HEK293 (cell line): Measurements from ENCODE around the gene ZC3H12C.

ENCODE experiments used
- CTCF ChIA-PET: fragments of 350-600 bp; formaldehyde crosslinking; extraction: SDS; loops from one replicate; lab custom pipeline; 2021; ENCODE audit warnings: antibody characterized with exemption; lab: Yijun Ruan, JAX
- POLR2A ChIA-PET: fragments of 300-600 bp; formaldehyde crosslinking; extraction: SDS; loops from one replicate; lab custom pipeline; 2020; ENCODE audit warnings: antibody characterized with exemption, inconsistent platforms; lab: Yijun Ruan, JAX
- H3K27ac ChIP-seq: fragments of 200-500 bp; sonication (Bioruptor generic); 2 replicates; pipeline ENCODE4 v1.5.1; 2014; ENCODE audit warnings: low read depth, low read length, control low read depth, inconsistent platforms; ENCODE audit errors: extremely low read depth
- H3K36me3 ChIP-seq, 2 experiments: fragments of 200-500 bp in 1 of 2; sonication (Bioruptor generic) in 1 of 2; 1 replicate in 1 of 2; 2 replicates in 1 of 2; pipeline ENCODE4 v1.5.1; 2014 to 2017; ENCODE audit warnings: inconsistent platforms in 2 of 2, low read length in 2 of 2; ENCODE audit not compliant: control insufficient read depth in 2 of 2, insufficient read depth in 1 of 2
- H3K4me1 ChIP-seq: fragments of 200-500 bp; sonication (Bioruptor generic); 2 replicates; pipeline ENCODE4 v1.5.1; 2014; ENCODE audit warnings: mild to moderate bottlenecking, low read length, inconsistent platforms; ENCODE audit not compliant: control insufficient read depth, insufficient read depth
- H3K4me3 ChIP-seq: 2 replicates; pipeline ENCODE4 v1.5.1; 2011; ENCODE audit warnings: low read depth, mild to moderate bottlenecking, control low read depth, low read length, moderate library complexity
- H3K9me3 ChIP-seq: fragments of 200-500 bp; sonication (Bioruptor generic); 2 replicates; pipeline ENCODE4 v1.5.1; 2014; ENCODE audit warnings: low read depth, low read length, inconsistent platforms; ENCODE audit not compliant: control insufficient read depth, insufficient read depth
- BCL11A ChIP-seq: fragments of 450-650 bp; formaldehyde crosslinking; IDR thresholded peaks from 2 replicates; pipeline ENCODE4 v1.5.1; 2016; ENCODE audit warnings: low read depth, missing biosample characterization, missing genetic modification characterization
- ELK4 ChIP-seq: IDR thresholded peaks from 2 replicates; pipeline ENCODE4 v1.6.1; 2011; ENCODE audit warnings: mild to moderate bottlenecking, low read depth, low read length, borderline replicate concordance
- GLI4 ChIP-seq: fragments of 450-650 bp; formaldehyde crosslinking; IDR thresholded peaks from 2 replicates; pipeline ENCODE4 v1.5.1; 2016; ENCODE audit warnings: missing biosample characterization, missing genetic modification characterization
- KLF9 ChIP-seq: fragments of 450-650 bp; formaldehyde crosslinking; IDR thresholded peaks from 2 replicates; pipeline ENCODE4 v1.5.1; 2016; ENCODE audit warnings: missing biosample characterization, missing genetic modification characterization, low read depth
- OSR2 ChIP-seq: fragments of 450-650 bp; formaldehyde crosslinking; IDR thresholded peaks from 2 replicates; pipeline ENCODE4 v1.5.1; 2016; ENCODE audit warnings: missing biosample characterization, missing genetic modification characterization
- WT1 ChIP-seq: fragments of 450-650 bp; formaldehyde crosslinking; IDR thresholded peaks from 2 replicates; pipeline ENCODE4 v1.5.1; 2016; ENCODE audit warnings: missing biosample characterization, missing genetic modification characterization
- ZBTB48 ChIP-seq: fragments of 450-650 bp; formaldehyde crosslinking; IDR thresholded peaks from 2 replicates; pipeline ENCODE4 v1.5.1; 2016; ENCODE audit warnings: missing biosample characterization, missing genetic modification characterization
- ZEB2 ChIP-seq: fragments of 450-650 bp; formaldehyde crosslinking; IDR thresholded peaks from 2 replicates; pipeline ENCODE4 v1.5.1; 2016; ENCODE audit warnings: missing biosample characterization, missing genetic modification characterization
- ZNF174 ChIP-seq: fragments of 450-650 bp; formaldehyde crosslinking; IDR thresholded peaks from 2 replicates; pipeline ENCODE4 v1.5.0; 2017; ENCODE audit warnings: missing biosample characterization, mild to moderate bottlenecking, missing genetic modification characterization
- ZNF19 ChIP-seq: fragments of 450-650 bp; formaldehyde crosslinking; IDR thresholded peaks from 2 replicates; pipeline ENCODE4; 2016; ENCODE audit warnings: missing biosample characterization, missing genetic modification characterization, low read depth
- ZNF324 ChIP-seq: fragments of 450-650 bp; formaldehyde crosslinking; IDR thresholded peaks from 2 replicates; pipeline ENCODE4 v1.5.1; 2016; ENCODE audit warnings: missing biosample characterization, missing genetic modification characterization
- ZNF510 ChIP-seq: fragments of 450-650 bp; formaldehyde crosslinking; IDR thresholded peaks from 2 replicates; pipeline ENCODE4 v1.5.1; 2018; ENCODE audit warnings: mild to moderate bottlenecking, missing genetic modification characterization, missing biosample characterization; ENCODE audit not compliant: insufficient replicate concordance
- ZNF555 ChIP-seq: fragments of 450-650 bp; formaldehyde crosslinking; conservative IDR thresholded peaks from 2 replicates; pipeline ENCODE4 v1.5.1; 2017; ENCODE audit warnings: missing biosample characterization, mild to moderate bottlenecking, missing genetic modification characterization, inconsistent platforms
- ZNF560 ChIP-seq: fragments of 450-650 bp; formaldehyde crosslinking; IDR thresholded peaks from 2 replicates; pipeline ENCODE4 v1.5.1; 2017; ENCODE audit warnings: missing biosample characterization, missing genetic modification characterization, borderline replicate concordance
- ZNF600 ChIP-seq: fragments of 450-650 bp; formaldehyde crosslinking; IDR thresholded peaks from 2 replicates; pipeline ENCODE4 v1.5.1; 2016; ENCODE audit warnings: missing biosample characterization, missing genetic modification characterization
- ZNF677 ChIP-seq: fragments of 450-650 bp; IDR thresholded peaks from 2 replicates; pipeline ENCODE4 v1.5.0; 2018; ENCODE audit warnings: missing biosample characterization, mild to moderate bottlenecking, missing genetic modification characterization, moderate library complexity
- ZNF692 ChIP-seq: fragments of 450-650 bp; formaldehyde crosslinking; IDR thresholded peaks from 2 replicates; pipeline ENCODE4 v1.5.1; 2016; ENCODE audit warnings: missing biosample characterization, missing genetic modification characterization
- ZNF792 ChIP-seq: fragments of 450-650 bp; formaldehyde crosslinking; IDR thresholded peaks from 2 replicates; pipeline ENCODE4 v1.5.1; 2016; ENCODE audit warnings: missing biosample characterization, missing genetic modification characterization
- ZNF830 ChIP-seq: fragments of 450-650 bp; IDR thresholded peaks from 2 replicates; pipeline ENCODE4 v1.5.0; 2018; ENCODE audit warnings: missing biosample characterization, missing genetic modification characterization, low read depth, mild to moderate bottlenecking, moderate library complexity
- ZSCAN23 ChIP-seq: fragments of 450-650 bp; formaldehyde crosslinking; IDR thresholded peaks from 2 replicates; pipeline ENCODE4 v1.5.1; 2016; ENCODE audit warnings: missing biosample characterization, missing genetic modification characterization
- TF ChIP-seq, protein P1 (sequence below): fragments of 450-650 bp; formaldehyde crosslinking; IDR thresholded peaks from 2 replicates; pipeline ENCODE4 v1.5.1; 2016; ENCODE audit warnings: missing biosample characterization, missing genetic modification characterization, low read depth
- TF ChIP-seq, protein P2 (sequence below): fragments of 450-650 bp; formaldehyde crosslinking; IDR thresholded peaks from 2 replicates; pipeline ENCODE4 v1.5.1; 2016; ENCODE audit warnings: missing biosample characterization, missing genetic modification characterization

The ZC3H12C gene

GRCh38 chr11:110186867-110187266, 93.7 kb downstream of the ZC3H12C start:
- Histone ChIP-seq H3K36me3 (no peaks in the 10 kb centered on the region), H3K9me3 (no peaks in the 10 kb centered on the region), H3K27ac (no peak overlapping the region), H3K4me3 (no peak overlapping the region), H3K4me1 (no peaks in the 10 kb centered on the region)
- TF ChIP-seq ZNF19 (tag by site-specific recombination), result no peak
- no peak for TF ChIP-seq ZNF560 (tag by site-specific recombination)
- TF ChIP-seq ZNF510, result no peak
- no peak for TF ChIP-seq GLI4 (tag by site-specific recombination)
- TF ChIP-seq ZNF324 (tag by site-specific recombination), result no peak
- TF ChIP-seq ZNF792, result no peak
- TF ChIP-seq ZSCAN23, result no peak
- TF ChIP-seq ZNF830 (tag by site-specific recombination), result no peak
- TF ChIP-seq ZNF600 (tag by site-specific recombination), result no peak
- no peak for TF ChIP-seq ZNF677
- TF ChIP-seq KLF9, result no peak
- ChIA-PET CTCF (interaction anchor here (1.0 kb wide), 1 partner anchor 13 kb away, joined by 6 read pairs; no protein-coding TSS in a partner anchor), POLR2A (no interaction called here)

- Histone ChIP-seq H3K9me3 (no peaks in the 10 kb centered on the region), H3K36me3 (no peaks in the 10 kb centered on the region), H3K27ac (no peak overlapping the region), H3K4me1 (no peaks in the 10 kb centered on the region), H3K4me3 (no peak overlapping the region)
- ChIA-PET POLR2A (no interaction called here), CTCF (interaction anchor here (0.7 to 1.7 kb wide), 2 partner anchors 13 to 175 kb away, joined by 3 to 8 read pairs; no protein-coding TSS in a partner anchor)
- no peak for TF ChIP-seq ZNF792
- no peak for TF ChIP-seq ZNF692 (tag by site-specific recombination)
- no peak for TF ChIP-seq ZBTB48 (tag by site-specific recombination)
- TF ChIP-seq ELK4, result no peak
- TF ChIP-seq BCL11A, result no peak
Observed at GRCh38 chr11:110187731-110188130, 94.5 kb downstream of the ZC3H12C start.

DNA sequence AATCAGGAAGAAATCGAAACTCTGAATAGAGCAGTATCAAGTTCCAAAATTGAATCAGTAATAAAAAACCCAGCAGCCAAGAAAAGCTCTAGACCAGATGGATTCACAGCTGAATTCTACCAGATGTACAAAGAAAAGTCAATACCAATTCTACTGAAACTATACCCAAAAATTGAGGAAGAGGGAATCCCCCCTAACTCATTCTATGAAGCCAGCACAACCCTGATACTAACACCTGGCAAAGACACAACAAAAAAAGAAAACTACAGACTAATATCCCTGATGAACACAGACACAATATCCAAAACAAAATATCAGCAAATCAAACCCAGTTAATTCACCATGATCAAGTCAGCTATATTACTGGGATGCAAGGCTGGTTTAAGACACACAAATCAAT, 97.7 kb downstream of the ZC3H12C start:
- CTCF ChIA-PET, result interaction anchor here (0.6 to 1.2 kb wide), 5 partner anchors 13 to 457 kb away, joined by 3 to 4 read pairs (median 3); no protein-coding TSS in a partner anchor
- H3K9me3 ChIP-seq, result no peaks in the 10 kb centered on the region
- no peak for TF ChIP-seq OSR2 (tag by site-specific recombination)
- TF ChIP-seq ZEB2, result no peak
- TF ChIP-seq, protein P1, sequence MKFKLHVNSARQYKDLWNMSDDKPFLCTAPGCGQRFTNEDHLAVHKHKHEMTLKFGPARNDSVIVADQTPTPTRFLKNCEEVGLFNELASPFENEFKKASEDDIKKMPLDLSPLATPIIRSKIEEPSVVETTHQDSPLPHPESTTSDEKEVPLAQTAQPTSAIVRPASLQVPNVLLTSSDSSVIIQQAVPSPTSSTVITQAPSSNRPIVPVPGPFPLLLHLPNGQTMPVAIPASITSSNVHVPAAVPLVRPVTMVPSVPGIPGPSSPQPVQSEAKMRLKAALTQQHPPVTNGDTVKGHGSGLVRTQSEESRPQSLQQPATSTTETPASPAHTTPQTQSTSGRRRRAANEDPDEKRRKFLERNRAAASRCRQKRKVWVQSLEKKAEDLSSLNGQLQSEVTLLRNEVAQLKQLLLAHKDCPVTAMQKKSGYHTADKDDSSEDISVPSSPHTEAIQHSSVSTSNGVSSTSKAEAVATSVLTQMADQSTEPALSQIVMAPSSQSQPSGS, result no peak
- TF ChIP-seq ZNF555 (tag by site-specific recombination), result no peak
- TF ChIP-seq WT1, result no peak
- TF ChIP-seq, protein P2, sequence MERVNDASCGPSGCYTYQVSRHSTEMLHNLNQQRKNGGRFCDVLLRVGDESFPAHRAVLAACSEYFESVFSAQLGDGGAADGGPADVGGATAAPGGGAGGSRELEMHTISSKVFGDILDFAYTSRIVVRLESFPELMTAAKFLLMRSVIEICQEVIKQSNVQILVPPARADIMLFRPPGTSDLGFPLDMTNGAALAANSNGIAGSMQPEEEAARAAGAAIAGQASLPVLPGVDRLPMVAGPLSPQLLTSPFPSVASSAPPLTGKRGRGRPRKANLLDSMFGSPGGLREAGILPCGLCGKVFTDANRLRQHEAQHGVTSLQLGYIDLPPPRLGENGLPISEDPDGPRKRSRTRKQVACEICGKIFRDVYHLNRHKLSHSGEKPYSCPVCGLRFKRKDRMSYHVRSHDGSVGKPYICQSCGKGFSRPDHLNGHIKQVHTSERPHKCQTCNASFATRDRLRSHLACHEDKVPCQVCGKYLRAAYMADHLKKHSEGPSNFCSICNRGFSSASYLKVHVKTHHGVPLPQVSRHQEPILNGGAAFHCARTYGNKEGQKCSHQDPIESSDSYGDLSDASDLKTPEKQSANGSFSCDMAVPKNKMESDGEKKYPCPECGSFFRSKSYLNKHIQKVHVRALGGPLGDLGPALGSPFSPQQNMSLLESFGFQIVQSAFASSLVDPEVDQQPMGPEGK, result no peak
- TF ChIP-seq ZNF174 (tag by site-specific recombination), result no peak
- TF ChIP-seq, all 188 proteins: peak for 0
- Histone ChIP-seq H3K4me3 (no peak overlapping the region), H3K36me3 (no peaks in the 10 kb centered on the region), H3K27ac (no peak overlapping the region), H3K4me1 (no peaks in the 10 kb centered on the region)
- POLR2A ChIA-PET, result no interaction called here
